ENCODE data around the gene RAB10.

DNA sequence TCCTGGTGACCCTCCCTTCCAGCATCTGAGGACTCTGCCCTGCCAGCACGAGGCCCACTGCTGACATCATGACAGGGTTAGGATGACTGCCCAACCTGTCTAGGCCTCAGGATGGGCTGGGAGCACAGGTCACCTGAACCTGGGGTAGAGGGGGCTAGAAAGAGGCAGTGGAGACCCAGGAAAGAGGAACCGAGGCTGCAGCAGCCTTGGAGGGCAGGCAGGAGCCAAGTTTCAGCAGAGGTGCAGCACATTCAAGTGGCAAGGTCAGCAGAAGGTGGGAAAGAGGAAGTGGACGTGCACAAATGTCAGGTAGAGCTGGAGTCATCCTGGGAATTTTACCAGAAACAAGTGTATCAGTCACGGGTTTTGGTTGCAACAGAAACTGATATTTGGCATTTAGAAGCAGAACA, 13.6 kb upstream of the RAB10 start:
- no peak for TF ChIP-seq CTCF (IDR thresholded peaks at IDR 0.05; ENCODE audit: low read depth, low read length, missing input control)
- TF ChIP-seq, protein P1, sequence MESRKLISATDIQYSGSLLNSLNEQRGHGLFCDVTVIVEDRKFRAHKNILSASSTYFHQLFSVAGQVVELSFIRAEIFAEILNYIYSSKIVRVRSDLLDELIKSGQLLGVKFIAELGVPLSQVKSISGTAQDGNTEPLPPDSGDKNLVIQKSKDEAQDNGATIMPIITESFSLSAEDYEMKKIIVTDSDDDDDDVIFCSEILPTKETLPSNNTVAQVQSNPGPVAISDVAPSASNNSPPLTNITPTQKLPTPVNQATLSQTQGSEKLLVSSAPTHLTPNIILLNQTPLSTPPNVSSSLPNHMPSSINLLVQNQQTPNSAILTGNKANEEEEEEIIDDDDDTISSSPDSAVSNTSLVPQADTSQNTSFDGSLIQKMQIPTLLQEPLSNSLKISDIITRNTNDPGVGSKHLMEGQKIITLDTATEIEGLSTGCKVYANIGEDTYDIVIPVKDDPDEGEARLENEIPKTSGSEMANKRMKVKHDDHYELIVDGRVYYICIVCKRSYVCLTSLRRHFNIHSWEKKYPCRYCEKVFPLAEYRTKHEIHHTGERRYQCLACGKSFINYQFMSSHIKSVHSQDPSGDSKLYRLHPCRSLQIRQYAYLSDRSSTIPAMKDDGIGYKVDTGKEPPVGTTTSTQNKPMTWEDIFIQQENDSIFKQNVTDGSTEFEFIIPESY (IDR thresholded peaks at IDR 0.05), result no peak
- no peak for TF ChIP-seq RXRA (IDR thresholded peaks at IDR 0.05)
- TF ChIP-seq RAD21 (IDR thresholded peaks at IDR 0.05), result no peak

Data from liver (tissue), 3 donors.